Lung (tissue), 12 donors: ENCODE data around the gene NCOA5. TPM values are rescaled to one million over a fixed set of nuclear protein-coding genes. Genes with fewer than 3 reads are reported as not detected.

Experiments
- ATAC-seq: fragments of 200-7000 bp; cut with Tn5 transposase; one replicate; pipeline ENCODE4 v1.9.1; 2020; ENCODE audit warnings: moderate number of reproducible peaks; ENCODE audit not compliant: insufficient read depth, low FRiP score
- DNase-seq, 3 donors: peaks; one replicate each; pipeline ENCODE4 v3.0.0-alpha.2; 2013 to 2017
- H3K27ac ChIP-seq, 2 donors: one replicate each; pipeline ENCODE4 v1.5.1; 2013; ENCODE audit warnings: mild to moderate bottlenecking in 2 of 2, moderate library complexity in 2 of 2, control low read depth in 1 of 2, inconsistent platforms in 1 of 2, low read depth in 1 of 2, low read length in 1 of 2
- H3K27me3 ChIP-seq, 3 donors: one replicate each; pipeline ENCODE4 v1.5.1; 2013; ENCODE audit warnings: low read length in 2 of 3; ENCODE audit not compliant: control insufficient read depth in 3 of 3, insufficient read depth in 3 of 3
- H3K36me3 ChIP-seq, 4 donors: one replicate each; pipeline ENCODE4 v1.5.1; 2013; ENCODE audit warnings: low read length in 4 of 4, mild to moderate bottlenecking in 1 of 4, moderate library complexity in 1 of 4; ENCODE audit not compliant: control insufficient read depth in 4 of 4, insufficient read depth in 4 of 4
- H3K4me1 ChIP-seq, 5 donors: one replicate each; pipeline ENCODE4 v1.5.1; 2013; ENCODE audit warnings: low read length in 5 of 5, mild to moderate bottlenecking in 2 of 5, moderate library complexity in 1 of 5; ENCODE audit not compliant: control insufficient read depth in 5 of 5, insufficient read depth in 5 of 5
- H3K4me3 ChIP-seq: one replicate; pipeline ENCODE4 v1.5.1; 2013; ENCODE audit warnings: mild to moderate bottlenecking, control low read depth, moderate library complexity
- H3K9ac ChIP-seq, 2 donors: one replicate each; pipeline ENCODE4 v1.5.1; 2013; ENCODE audit warnings: low read length in 2 of 2, control low read depth in 1 of 2; ENCODE audit not compliant: insufficient read depth in 1 of 2
- H3K9me3 ChIP-seq, 4 donors: one replicate each; pipeline ENCODE4 v1.5.1; 2013; ENCODE audit warnings: low read length in 3 of 4, mild to moderate bottlenecking in 1 of 4, moderate library complexity in 1 of 4; ENCODE audit not compliant: control insufficient read depth in 4 of 4, insufficient read depth in 3 of 4
- CTCF ChIP-seq: IDR thresholded peaks from 2 replicates; pipeline ENCODE4 v1.5.1; 2012; ENCODE audit warnings: mild to moderate bottlenecking; ENCODE audit errors: control extremely low read depth, extremely low read depth
- WGBS, 2 donors: extraction: QIAGEN DNeasy Blood & Tissue Kit; methylation state at CpG; one replicate each; pipeline ENCODE4 v1.1.7; 2013; 5-methylcytosine and 5-hydroxymethylcytosine counted together
- polyA plus RNA-seq, 2 donors: library from polyadenylated mRNA; stranded (reverse); fragments of 200-250 nt; gene quantifications; one replicate each; pipeline ENCODE4 v1.2.1, GENCODE V29; 2013
- total RNA-seq, 2 donors: library from RNA; depleted of rRNA in 1 of 2; stranded (reverse); fragments of >200 nt in 1 of 2; gene quantifications; one replicate each; pipeline ENCODE4 v1.2.1, GENCODE V29; 2014 to 2021
- donor health status: control.
- donor health status: control.
- donor health status: Bipolar disorder and iron deficiency.
- donor health status: healthy.
- donor health status: DM: yes; HTN: yes; CAD: no.

Gene NCOA5
- total and polyA plus RNA-seq, 4 donors = 11.1 to 24.2 (median 15.1) TPM

GRCh38 chr20:46044896-46045295, 44.9 kb downstream of the NCOA5 start:
- TF ChIP-seq CTCF = no peak
- DNase-seq (no peak), ATAC-seq (no peak)
- WGBS, 2 donors = 73 to 79% methylated on average over 6 of the region's 6 CpGs
- Histone ChIP-seq H3K4me3 (no peak overlapping the region), H3K9me3 (peaks cover 0 to 2% (median 0%) of the 10 kb centered on the region in 4 donors), H3K36me3 (no peaks in the 10 kb centered on the region), H3K27ac (no peak overlapping the region), H3K4me1 (no peaks in the 10 kb centered on the region), H3K27me3 (no peaks in the 10 kb centered on the region), H3K9ac (no peak overlapping the region)

GRCh38 chr20:46043556-46043955, 46.2 kb downstream of the NCOA5 start:
- no peaks in the 10 kb centered on the region for H3K27me3 ChIP-seq
- no peaks in the 10 kb centered on the region for H3K4me1 ChIP-seq
- H3K36me3 ChIP-seq = no peaks in the 10 kb centered on the region
- H3K27ac ChIP-seq = no peak overlapping the region
- no peak overlapping the region for H3K9ac ChIP-seq
- no peak for DNase-seq
- H3K4me3 ChIP-seq = no peak overlapping the region
- no peak for ATAC-seq
- no peak for TF ChIP-seq CTCF
- H3K9me3 ChIP-seq = peaks cover 0 to 2% (median 0%) of the 10 kb centered on the region in 4 donors
- WGBS, 2 donors = 53 to 54% methylated on average over 7 of the region's 7 CpGs

- ATAC-seq (no peak), DNase-seq (peak; percentile 61 to 70 (median 64))
- Histone ChIP-seq H3K4me3 (no peak overlapping the region), H3K27ac (no peak overlapping the region), H3K27me3 (peaks cover 0 to 5% (median 0%) of the 10 kb centered on the region in 3 donors), H3K4me1 (no peaks in the 10 kb centered on the region), H3K9ac (no peak overlapping the region), H3K9me3 (peaks cover 0 to 2% (median 0%) of the 10 kb centered on the region in 4 donors), H3K36me3 (no peaks in the 10 kb centered on the region)
- TF ChIP-seq CTCF = no peak
- WGBS, 2 donors = 27 to 30% methylated on average over 18 of the region's 18 CpGs
Observed at GRCh38 chr20:46040902-46041535, 48.7 kb downstream of the NCOA5 start.

GRCh38 chr20:46037036-46037435, 52.7 kb downstream of the NCOA5 start:
- no peaks in the 10 kb centered on the region for H3K36me3 ChIP-seq
- H3K4me3 ChIP-seq = no peak overlapping the region
- DNase-seq = no peak
- H3K4me1 ChIP-seq = no peaks in the 10 kb centered on the region
- H3K9ac ChIP-seq = no peak overlapping the region
- ATAC-seq = no peak
- H3K27me3 ChIP-seq = peaks cover 3 to 32% (median 15%) of the 10 kb centered on the region in 3 donors
- no peak overlapping the region for H3K27ac ChIP-seq
- no peak for TF ChIP-seq CTCF
- 73% methylated on average over 5 of the region's 5 CpGs for WGBS, 2 donors
- H3K9me3 ChIP-seq = no peaks in the 10 kb centered on the region
